DND-41 (cell line): ENCODE data around the gene RGS12.

Source experiments
- ATAC-seq: fragments of 200-7000 bp; cut with Tn5 transposase; 3 replicates; pipeline ENCODE4 v1.9.1; 2021; ENCODE audit warnings: low read depth; ENCODE audit not compliant: insufficient read depth
- DNase-seq: peaks from one replicate; pipeline ENCODE4 v3.0.0-alpha.2; 2020
- H2AFZ ChIP-seq: 2 replicates; pipeline ENCODE4 v1.6.0; 2012; ENCODE audit warnings: low read depth, low read length
- H3K27ac ChIP-seq: 2 replicates; pipeline ENCODE4 v1.5.1; 2012; ENCODE audit warnings: low read length, inconsistent platforms
- H3K27me3 ChIP-seq: fragments of 200-600 bp; sonication (generic); 2 replicates; pipeline ENCODE4 v1.6.0; 2012; ENCODE audit warnings: low read length, mild to moderate bottlenecking, inconsistent platforms; ENCODE audit not compliant: insufficient read depth, poor library complexity
- H3K36me3 ChIP-seq: 2 replicates; pipeline ENCODE4 v1.5.1; 2012; ENCODE audit warnings: low read length, inconsistent platforms; ENCODE audit not compliant: insufficient read depth
- H3K4me1 ChIP-seq: 2 replicates; pipeline ENCODE4 v1.5.1; 2012; ENCODE audit warnings: mild to moderate bottlenecking, low read length; ENCODE audit not compliant: insufficient read depth
- H3K4me2 ChIP-seq: 2 replicates; pipeline ENCODE4 v1.6.0; 2012; ENCODE audit warnings: mild to moderate bottlenecking, moderate library complexity, low read length, inconsistent platforms; ENCODE audit not compliant: insufficient read depth
- H3K4me3 ChIP-seq, 2 experiments: fragments of 200-600 bp in 1 of 2; shearing (Covaris generic) in 1 of 2; 2 replicates each; pipeline ENCODE4 v1.5.1; 2012 to 2016; ENCODE audit warnings: inconsistent platforms in 2 of 2, low read length in 2 of 2, mild to moderate bottlenecking in 2 of 2, low read depth in 1 of 2, moderate library complexity in 1 of 2
- H3K79me2 ChIP-seq: 2 replicates; pipeline ENCODE4 v1.6.0; 2012; ENCODE audit warnings: low read length, inconsistent platforms; ENCODE audit not compliant: insufficient read depth
- H3K9ac ChIP-seq: 2 replicates; pipeline ENCODE4 v1.6.0; 2012; ENCODE audit warnings: low read depth, mild to moderate bottlenecking, inconsistent platforms, low read length, moderate library complexity
- H3K9me3 ChIP-seq: 2 replicates; pipeline ENCODE4 v1.5.1; 2012; ENCODE audit warnings: low read length, moderate library complexity, mild to moderate bottlenecking, inconsistent platforms; ENCODE audit not compliant: insufficient read depth, severe bottlenecking
- H4K20me1 ChIP-seq: 2 replicates; pipeline ENCODE4 v1.6.0; 2012; ENCODE audit warnings: low read length; ENCODE audit not compliant: insufficient read depth
- EZH2 ChIP-seq: IDR thresholded peaks from 3 replicates; pipeline ENCODE4 v1.6.1; 2012; ENCODE audit warnings: borderline replicate concordance, low read depth, mild to moderate bottlenecking, moderate library complexity, low read length, inconsistent platforms; ENCODE audit not compliant: severe bottlenecking
- TF ChIP-seq, protein P1 (sequence below): IDR thresholded peaks from 2 replicates; pipeline ENCODE4 v1.5.1; 2012; ENCODE audit warnings: borderline replicate concordance, low read length, moderate library complexity, mild to moderate bottlenecking; ENCODE audit not compliant: poor library complexity, severe bottlenecking; ENCODE audit errors: extremely low read depth

The RGS12 gene

DNA sequence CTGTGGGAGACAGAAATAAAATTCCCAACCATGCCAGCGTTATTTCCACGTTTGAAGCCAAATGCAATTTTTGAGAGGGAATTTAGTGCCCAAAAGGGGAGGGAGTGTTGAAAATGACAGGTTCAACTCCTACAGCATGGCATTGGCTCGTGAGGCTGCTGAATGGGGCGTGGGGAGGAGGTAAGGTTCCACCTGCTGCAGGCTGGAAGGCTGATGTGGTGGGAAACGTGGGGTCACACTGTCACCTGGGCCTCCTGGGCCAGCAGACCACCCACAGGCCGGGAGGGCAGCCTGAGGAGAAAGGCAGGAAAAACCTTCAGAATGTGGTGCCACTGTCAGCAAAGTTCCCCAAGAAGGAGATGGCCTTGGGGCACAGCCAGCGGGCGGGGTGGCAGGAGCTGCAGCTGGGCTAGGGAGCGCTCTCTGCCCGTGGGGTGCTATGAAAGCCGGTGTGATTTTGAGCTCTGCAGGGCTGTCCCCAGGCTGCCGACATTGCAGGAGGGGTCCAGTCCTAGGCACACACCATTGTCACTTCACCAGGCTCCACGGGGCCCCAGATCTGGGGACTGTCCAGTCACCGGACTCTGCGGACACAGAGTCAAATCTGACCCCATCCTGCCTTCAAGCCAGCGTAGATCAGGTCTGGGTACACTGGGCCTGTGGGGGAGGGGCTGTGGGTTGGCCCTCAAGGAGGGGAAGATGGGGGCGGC is 24.3 kb upstream of the RGS12 start:
- Histone ChIP-seq H3K27me3 (peaks cover 3% of the 10 kb centered on the region), H3K79me2 (no peaks in the 10 kb centered on the region), H3K36me3 (no peaks in the 10 kb centered on the region), H3K9ac (no peak overlapping the region), H3K4me1 (no peaks in the 10 kb centered on the region), H2AFZ (no peak overlapping the region), H3K9me3 (no peaks in the 10 kb centered on the region), H3K27ac (no peak overlapping the region), H4K20me1 (no peaks in the 10 kb centered on the region), H3K4me2 (no peak overlapping the region), H3K4me3 (no peak overlapping the region)
- no peak for TF ChIP-seq EZH2
- TF ChIP-seq, protein P1, sequence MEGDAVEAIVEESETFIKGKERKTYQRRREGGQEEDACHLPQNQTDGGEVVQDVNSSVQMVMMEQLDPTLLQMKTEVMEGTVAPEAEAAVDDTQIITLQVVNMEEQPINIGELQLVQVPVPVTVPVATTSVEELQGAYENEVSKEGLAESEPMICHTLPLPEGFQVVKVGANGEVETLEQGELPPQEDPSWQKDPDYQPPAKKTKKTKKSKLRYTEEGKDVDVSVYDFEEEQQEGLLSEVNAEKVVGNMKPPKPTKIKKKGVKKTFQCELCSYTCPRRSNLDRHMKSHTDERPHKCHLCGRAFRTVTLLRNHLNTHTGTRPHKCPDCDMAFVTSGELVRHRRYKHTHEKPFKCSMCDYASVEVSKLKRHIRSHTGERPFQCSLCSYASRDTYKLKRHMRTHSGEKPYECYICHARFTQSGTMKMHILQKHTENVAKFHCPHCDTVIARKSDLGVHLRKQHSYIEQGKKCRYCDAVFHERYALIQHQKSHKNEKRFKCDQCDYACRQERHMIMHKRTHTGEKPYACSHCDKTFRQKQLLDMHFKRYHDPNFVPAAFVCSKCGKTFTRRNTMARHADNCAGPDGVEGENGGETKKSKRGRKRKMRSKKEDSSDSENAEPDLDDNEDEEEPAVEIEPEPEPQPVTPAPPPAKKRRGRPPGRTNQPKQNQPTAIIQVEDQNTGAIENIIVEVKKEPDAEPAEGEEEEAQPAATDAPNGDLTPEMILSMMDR: no peak
- DNase-seq (no peak), ATAC-seq (no peak)

DNA sequence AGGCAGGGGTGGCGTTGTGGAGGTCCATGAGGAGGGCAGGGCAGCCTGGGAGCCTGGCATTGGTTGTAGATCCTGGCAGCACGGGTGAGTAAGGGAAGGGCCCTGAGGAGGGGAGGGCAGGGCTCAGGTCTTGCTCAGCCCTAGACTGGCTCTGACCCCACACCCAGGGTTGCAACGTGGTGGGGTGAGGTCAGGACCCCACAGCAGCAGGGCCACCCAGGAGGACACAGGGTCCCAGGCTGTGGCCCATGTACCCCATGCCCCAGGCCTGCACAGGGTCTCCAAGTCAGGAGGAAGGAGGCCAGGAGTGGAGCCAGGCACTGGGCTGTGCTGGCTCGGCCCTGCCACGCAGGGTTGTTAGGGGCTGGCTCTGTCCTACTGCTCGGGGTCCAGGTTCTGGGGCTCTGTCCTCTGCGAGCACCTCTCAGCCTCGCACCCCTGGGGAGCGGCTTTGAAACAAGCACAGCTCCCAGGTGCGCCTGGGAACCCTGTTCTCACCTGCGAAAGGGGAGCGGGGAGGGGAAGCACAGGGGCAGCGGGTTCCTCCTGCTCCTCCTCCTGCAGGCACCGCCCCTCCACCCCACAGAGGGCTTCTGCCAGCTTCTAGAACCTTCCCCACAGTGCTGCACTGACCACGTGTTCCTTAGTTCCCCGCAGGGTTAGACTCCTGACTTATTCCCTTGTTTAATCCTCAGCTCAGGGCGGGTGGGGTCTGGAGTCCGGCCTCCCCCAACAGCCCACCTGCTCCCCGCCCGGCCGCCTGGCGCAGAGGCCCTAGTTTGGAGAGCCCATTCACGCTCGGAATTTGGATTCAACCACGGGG is 23.5 kb upstream of the RGS12 start:
- Histone ChIP-seq H3K9ac (no peak overlapping the region), H3K4me1 (no peaks in the 10 kb centered on the region), H3K4me3 (no peak overlapping the region), H3K27me3 (peaks cover 3% of the 10 kb centered on the region), H3K36me3 (no peaks in the 10 kb centered on the region), H2AFZ (no peak overlapping the region), H3K4me2 (no peak overlapping the region), H4K20me1 (no peaks in the 10 kb centered on the region), H3K27ac (no peak overlapping the region), H3K79me2 (no peaks in the 10 kb centered on the region), H3K9me3 (no peaks in the 10 kb centered on the region)
- DNase-seq: no peak
- ATAC-seq: no peak
- TF ChIP-seq, protein P1: no peak
- no peak for TF ChIP-seq EZH2

DNA sequence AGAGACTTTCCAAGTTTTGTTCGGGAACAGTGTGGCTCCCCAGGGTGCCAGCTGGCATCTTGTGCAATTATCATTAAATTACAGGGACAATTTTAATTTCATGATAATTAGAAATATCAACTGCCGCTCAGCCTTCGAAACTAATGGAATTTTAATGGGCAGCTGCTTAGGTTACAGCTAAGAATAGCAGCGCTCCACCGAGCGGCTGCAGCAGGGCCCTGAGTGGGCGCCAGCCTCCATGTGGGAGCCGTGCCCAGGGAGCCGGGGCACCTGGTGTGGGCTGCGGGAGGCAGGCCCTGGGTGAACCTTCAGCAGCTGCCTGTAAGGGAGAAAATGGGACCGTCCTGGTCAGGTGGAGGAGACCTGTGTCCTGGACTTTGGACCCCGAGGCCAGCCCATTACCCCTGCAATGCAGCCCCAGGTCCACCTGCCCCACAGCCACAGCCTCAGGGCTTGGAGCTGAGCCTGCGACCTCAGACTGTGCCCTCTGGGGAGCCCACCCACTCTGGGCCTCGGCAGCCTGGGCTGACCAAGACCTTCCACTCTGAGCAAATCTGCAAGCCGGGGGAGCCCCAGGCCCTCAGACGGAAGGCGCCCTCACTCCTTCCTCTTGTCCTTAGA is 22.7 kb upstream of the RGS12 start:
- no peak for TF ChIP-seq EZH2
- TF ChIP-seq, protein P1: no peak
- DNase-seq: no peak
- peaks cover 3% of the 10 kb centered on the region for H3K27me3 ChIP-seq
- no peaks in the 10 kb centered on the region for H3K4me1 ChIP-seq
- H3K9me3 ChIP-seq: no peaks in the 10 kb centered on the region
- H3K4me3 ChIP-seq: no peak overlapping the region
- no peaks in the 10 kb centered on the region for H3K79me2 ChIP-seq
- no peak for ATAC-seq
- no peak overlapping the region for H3K27ac ChIP-seq
- no peaks in the 10 kb centered on the region for H4K20me1 ChIP-seq
- H3K9ac ChIP-seq: no peak overlapping the region
- no peak overlapping the region for H2AFZ ChIP-seq
- no peak overlapping the region for H3K4me2 ChIP-seq
- H3K36me3 ChIP-seq: no peaks in the 10 kb centered on the region
